ENCODE measurements around the gene HOXD11. TPM values are rescaled to one million over a fixed set of nuclear protein-coding genes. Genes with fewer than 3 reads are reported as not detected.
A peak's percentile ranks its signal among the peaks of the same experiment; 100 is the strongest.

The HOXD11 gene
- total and polyA plus RNA-seq, 2 donors (not counting 1 experiment from before 2014, with no cell fraction given) = not detected

- TF ChIP-seq CTCF (IDR thresholded peaks at IDR 0.05) = no peak
- TF ChIP-seq EZH2 (IDR thresholded peaks at IDR 0.05; ENCODE audit: borderline replicate concordance, insufficient read depth, low read depth, low read length, poor library complexity, severe bottlenecking) = peak; percentile 67
- H3K27ac ChIP-seq (ENCODE audit: low read length in 2 of 2) = no peak overlapping the region
- H3K4me1 ChIP-seq (ENCODE audit: control insufficient read depth in 2 of 2, insufficient read depth in 2 of 2, low read length in 2 of 2) = peaks cover 33 to 52% of the 10 kb centered on the region in 2 donors
- Mint-ChIP-seq H3K4me1 (peaks cover 36% of the 10 kb centered on the region), H3K4me3 (peak overlapping the region; percentile 84), H3K27me3 (peaks cover 74% of the 10 kb centered on the region), H3K9me3 (ENCODE audit: insufficient read depth) (no peaks in the 10 kb centered on the region), H3K27ac (no peak overlapping the region)
- peak overlapping the region; percentile 35 for H3K9ac ChIP-seq (ENCODE audit: low read length)
- ChIA-PET CTCF (interaction anchor here (0.7 to 3.3 kb wide), 9 partner anchors 8 to 519 kb away, joined by 3 to 15 read pairs (median 6); partner anchors contain the start of gene HOXD12), POLR2A (no interaction called here)
- no peaks in the 10 kb centered on the region for H3K79me2 ChIP-seq (ENCODE audit: control insufficient read depth, insufficient read depth, low read length)
- ATAC-seq (ENCODE audit: low read depth) = no peak
- peak; percentile 51 for DNase-seq
- H3K9me3 ChIP-seq (ENCODE audit: control extremely low read depth in 1 of 3, control insufficient read depth in 2 of 3, insufficient read depth in 1 of 3, low read length in 2 of 3) = peaks cover 0 to 25% (median 0%) of the 10 kb centered on the region in 3 donors
- no peaks in the 10 kb centered on the region for H3K36me3 ChIP-seq (replicated peaks in 1 of 2; ENCODE audit: control extremely low read depth in 1 of 2, control insufficient read depth in 1 of 2, extremely low read depth in 1 of 2, insufficient read depth in 2 of 2, low read length in 1 of 2)
- H3K4me2 ChIP-seq (replicated peaks; ENCODE audit: low read depth, low read length, poor library complexity, severe bottlenecking) = peak overlapping the region; percentile 57
- H3K27me3 ChIP-seq (replicated peaks in 1 of 4; ENCODE audit: control extremely low read depth in 1 of 4, control insufficient read depth in 3 of 4, insufficient read depth in 4 of 4, low read length in 3 of 4) = peaks cover 0 to 86% (median 76%) of the 10 kb centered on the region in 4 experiments
- intact Hi-C loops (cut with micrococcal nuclease) = loop anchor here (5.0 kb wide), 1 partner anchor 55 kb away; no protein-coding TSS in a partner anchor
- H3K4me3 ChIP-seq (ENCODE audit: control extremely low read depth in 1 of 5, extremely low read depth in 1 of 5, insufficient read depth in 1 of 5, low read depth in 2 of 5, low read length in 4 of 5) = peak overlapping the region in 4 of 5 experiments; percentile 2 to 54 (median 18)
- H4K20me1 ChIP-seq (ENCODE audit: control insufficient read depth, insufficient read depth, low read length, poor library complexity, severe bottlenecking) = no peaks in the 10 kb centered on the region
- peak overlapping the region; percentile 9 for H2AFZ ChIP-seq (ENCODE audit: insufficient read depth, low read depth, low read length, poor library complexity, severe bottlenecking)
- 9% methylated on average over 18 of the region's 33 CpGs for WGBS (ENCODE audit: insufficient coverage)
Measured at GRCh38 chr2:176132205-176133171, 25.4 kb downstream of the HOXD11 start.

Measured in B cell (primary cell).